ENCODE data around the gene UBASH3A. TPM values are rescaled to one million over a fixed set of nuclear protein-coding genes. Genes with fewer than 3 reads are reported as not detected.

Gene UBASH3A
- total RNA-seq, 4 donors from 2014 or later = 0.31 to 0.96 (median 0.79) TPM; not detected in 1

- ATAC-seq (ENCODE audit: low FRiP score) (no peak), DNase-seq (ENCODE audit: low spot score) (no peak)
- TF ChIP-seq CTCF (IDR thresholded peaks at IDR 0.05) = no peak
These were observed 15.8 kb upstream of the UBASH3A start for GRCh38 chr21:42387843-42388340.

GRCh38 chr21:42388740-42389448, 14.8 kb upstream of the UBASH3A start:
- TF ChIP-seq CTCF (IDR thresholded peaks at IDR 0.05) = no peak
- DNase-seq (ENCODE audit: low spot score) (no peak), ATAC-seq (ENCODE audit: low FRiP score) (no peak)

- DNase-seq (ENCODE audit: low spot score) (no peak), ATAC-seq (ENCODE audit: low FRiP score) (no peak)
- no peak for TF ChIP-seq CTCF (IDR thresholded peaks at IDR 0.05)
These were observed 14.3 kb upstream of the UBASH3A start for GRCh38 chr21:42389449-42389835.

- no peak for ATAC-seq (ENCODE audit: low FRiP score)
- no peak for TF ChIP-seq CTCF (IDR thresholded peaks at IDR 0.05)
- no peak for DNase-seq (ENCODE audit: low spot score)
These were observed 13.5 kb upstream of the UBASH3A start for GRCh38 chr21:42390193-42390592.

DNA sequence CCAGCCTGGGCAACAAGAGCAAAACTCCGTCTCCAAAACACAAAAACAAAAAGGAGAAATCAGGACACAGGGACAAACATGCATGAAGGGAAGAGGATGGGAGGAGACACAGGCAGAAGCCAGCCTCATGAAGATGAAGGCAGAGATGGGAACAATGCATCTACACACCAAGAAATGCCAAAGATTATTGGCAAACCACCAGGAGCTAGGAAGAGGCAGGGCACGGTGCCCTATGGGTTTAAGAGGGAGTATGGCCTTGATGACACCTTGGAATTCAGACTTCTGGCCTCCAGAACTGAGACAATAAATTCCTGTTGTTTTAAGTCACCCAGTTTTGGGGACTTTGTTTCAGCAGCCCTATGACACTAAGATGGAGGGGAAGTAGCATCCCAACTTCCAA, 13.0 kb upstream of the UBASH3A start:
- no peak for ATAC-seq (ENCODE audit: low FRiP score)
- no peak for DNase-seq (ENCODE audit: low spot score)
- no peak for TF ChIP-seq CTCF (IDR thresholded peaks at IDR 0.05)

DNA sequence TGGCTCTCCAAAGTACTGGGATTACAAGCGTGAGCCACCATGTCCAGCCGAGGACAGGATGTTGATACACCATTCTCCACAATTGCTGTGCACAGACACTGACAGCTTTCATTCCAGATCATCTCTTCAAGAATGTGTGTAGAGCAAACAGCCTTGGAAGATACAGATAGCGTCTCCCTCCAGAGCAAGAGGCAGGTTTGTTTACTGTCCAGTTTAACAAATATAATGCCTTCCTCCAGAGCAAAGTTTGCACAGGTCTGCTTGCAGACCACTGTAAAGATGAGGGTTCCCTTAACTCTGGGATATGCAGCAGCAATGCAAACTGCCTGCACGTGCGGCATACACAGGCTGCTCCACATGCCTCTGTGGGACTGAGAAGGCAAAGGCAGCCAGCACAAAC, 12.4 kb upstream of the UBASH3A start:
- TF ChIP-seq CTCF (IDR thresholded peaks at IDR 0.05) = no peak
- no peak for ATAC-seq (ENCODE audit: low FRiP score)
- no peak for DNase-seq (ENCODE audit: low spot score)
